B cell (primary cell): ENCODE data around the gene CHMP1B. TPM values are rescaled to one million over a fixed set of nuclear protein-coding genes. Genes with fewer than 3 reads are reported as not detected.

Experiments used
- ATAC-seq: fragments of 200-7000 bp; cut with Tn5 transposase; one replicate; pipeline ENCODE4 v1.10.0; 2021; ENCODE audit warnings: low read depth, mild to moderate bottlenecking, moderate number of reproducible peaks, moderate library complexity
- CTCF ChIA-PET: fragments of 350-600 bp; sonication (Branson Sonifier 250); formaldehyde crosslinking; loops from one replicate; lab custom pipeline; 2021; ENCODE audit warnings: antibody characterized with exemption, inconsistent platforms; lab: Charles Lee
- POLR2A ChIA-PET: fragments of 350-600 bp; sonication (Branson Sonifier 250); formaldehyde crosslinking; loops from one replicate; lab custom pipeline; 2021; ENCODE audit warnings: antibody characterized with exemption; lab: Charles Lee
- DNase-seq: peaks from one replicate; pipeline ENCODE4 v3.0.0; 2013
- H2AFZ ChIP-seq: 2 replicates; pipeline ENCODE4 v1.6.1; 2012; ENCODE audit warnings: mild to moderate bottlenecking, low read depth, low read length; ENCODE audit not compliant: insufficient read depth, poor library complexity, severe bottlenecking
- H3K27ac ChIP-seq, 2 donors: 1 replicate in 1 of 2; 2 replicates in 1 of 2; pipeline ENCODE4 v1.5.1; 2012 to 2013; ENCODE audit warnings: low read length in 2 of 2, mild to moderate bottlenecking in 2 of 2, moderate library complexity in 1 of 2
- H3K27me3 ChIP-seq, 4 experiments: fragments of 200-600 bp in 1 of 4; sonication (generic) in 1 of 4; replicated peaks in 1 of 4; 1 replicate in 2 of 4; 2 replicates in 2 of 4; pipeline versions ENCODE4 v1.6.1 to v1.7.0; 2013 to 2016; ENCODE audit warnings: low read length in 3 of 4, mild to moderate bottlenecking in 2 of 4, mixed read lengths in 1 of 4, moderate library complexity in 1 of 4; ENCODE audit not compliant: insufficient read depth in 4 of 4, control insufficient read depth in 3 of 4; ENCODE audit errors: control extremely low read depth in 1 of 4
- H3K36me3 ChIP-seq, 2 experiments: replicated peaks in 1 of 2; 1 replicate in 1 of 2; 2 replicates in 1 of 2; pipeline versions ENCODE4 v1.6.1 to v1.7.1; 2013; ENCODE audit warnings: low read length in 1 of 2; ENCODE audit not compliant: insufficient read depth in 2 of 2, control insufficient read depth in 1 of 2; ENCODE audit errors: control extremely low read depth in 1 of 2, extremely low read depth in 1 of 2
- H3K4me1 ChIP-seq, 2 donors: fragments of 200-600 bp in 1 of 2; sonication (generic) in 1 of 2; 1 replicate in 1 of 2; 2 replicates in 1 of 2; pipeline versions ENCODE4 v1.5.1 to v1.6.1; 2013 to 2017; ENCODE audit warnings: low read length in 2 of 2; ENCODE audit not compliant: control insufficient read depth in 2 of 2, insufficient read depth in 2 of 2
- H3K4me2 ChIP-seq: replicated peaks from 2 replicates; pipeline ENCODE3; 2012; ENCODE audit warnings: mild to moderate bottlenecking, low read depth, low read length; ENCODE audit not compliant: poor library complexity, severe bottlenecking
- H3K4me3 ChIP-seq, 5 experiments: fragments of 200-600 bp in 1 of 5; sonication (generic) in 1 of 5; 1 replicate in 3 of 5; 2 replicates in 2 of 5; pipeline versions ENCODE4 v1.5.1 to v1.7.0; 2011 to 2016; ENCODE audit warnings: low read length in 4 of 5, mild to moderate bottlenecking in 4 of 5, low read depth in 2 of 5, control low read depth in 1 of 5, moderate library complexity in 1 of 5; ENCODE audit not compliant: insufficient read depth in 1 of 5; ENCODE audit errors: control extremely low read depth in 1 of 5, extremely low read depth in 1 of 5
- H3K79me2 ChIP-seq: fragments of 200-600 bp; sonication (generic); one replicate; pipeline ENCODE4 v1.6.0; 2016; ENCODE audit warnings: low read length; ENCODE audit not compliant: control insufficient read depth, insufficient read depth
- H3K9ac ChIP-seq: fragments of 200-600 bp; sonication (generic); 2 replicates; pipeline ENCODE4 v1.6.1; 2017; ENCODE audit warnings: mild to moderate bottlenecking, low read length, moderate library complexity
- H3K9me3 ChIP-seq, 3 donors: one replicate each; pipeline versions ENCODE4 v1.6.1 to v1.7.1; 2013; ENCODE audit warnings: low read length in 2 of 3; ENCODE audit not compliant: control insufficient read depth in 2 of 3, insufficient read depth in 1 of 3; ENCODE audit errors: control extremely low read depth in 1 of 3
- H4K20me1 ChIP-seq: 2 replicates; pipeline ENCODE4 v1.6.0; 2012; ENCODE audit warnings: mild to moderate bottlenecking, low read length; ENCODE audit not compliant: insufficient read depth, control insufficient read depth, poor library complexity, severe bottlenecking
- H3K27ac Mint-ChIP-seq: one replicate; pipeline ENCODE4 v1.8.0; 2021; ENCODE audit warnings: mixed read lengths
- H3K27me3 Mint-ChIP-seq: one replicate; pipeline ENCODE4 v1.8.0; 2021; ENCODE audit warnings: mixed read lengths
- H3K4me1 Mint-ChIP-seq: one replicate; pipeline ENCODE4 v1.8.0; 2021; ENCODE audit warnings: mixed read lengths
- H3K4me3 Mint-ChIP-seq: one replicate; pipeline ENCODE4 v1.8.0; 2021; ENCODE audit warnings: mixed read lengths
- H3K9me3 Mint-ChIP-seq: one replicate; pipeline ENCODE4 v1.8.0; 2022; ENCODE audit warnings: mixed read lengths; ENCODE audit not compliant: insufficient read depth
- CTCF ChIP-seq: fragments of 200-600 bp; IDR thresholded peaks from one replicate; pipeline ENCODE4 v1.8.0; 2022; ENCODE audit warnings: antibody characterized with exemption, mild to moderate bottlenecking
- EZH2 ChIP-seq: IDR thresholded peaks from 2 replicates; pipeline ENCODE4 v1.6.1; 2012; ENCODE audit warnings: borderline replicate concordance, low read depth, mild to moderate bottlenecking, moderate library complexity, low read length; ENCODE audit not compliant: insufficient read depth, poor library complexity, severe bottlenecking
- WGBS: methylation state at CpG from one replicate; pipeline ENCODE4 v1.1.5; 2013; ENCODE audit warnings: missing lambda C conversion rate; ENCODE audit not compliant: insufficient coverage; 5-methylcytosine and 5-hydroxymethylcytosine counted together
- intact Hi-C: fragments of 100-400 bp; cut with micrococcal nuclease; formaldehyde crosslinking; loops from one replicate; pipeline ENCODE4 v1.10.0; 2022
- polyA plus RNA-seq: library from polyadenylated mRNA; depleted of rRNA; stranded (reverse); fragments of >200 nt; gene quantifications from 2 replicates; pipeline ENCODE4 v1.2.3, GENCODE V29; 2012
- total RNA-seq, 2 donors: library from RNA; stranded (reverse); fragments of 120-200 nt in 1 of 2; gene quantifications; 1 replicate in 1 of 2; 2 replicates in 1 of 2; pipeline versions ENCODE4 v1.2.3 to v1.2.4, GENCODE V29; 2013 to 2022

Gene CHMP1B
- total and polyA plus RNA-seq, 2 donors (not counting 1 experiment from before 2014, with no cell fraction given): 55.4 to 86.0 TPM

GRCh38 chr18:11874676-11875075 lies 23.5 kb downstream of the CHMP1B start:
- H3K36me3 ChIP-seq: no peaks in the 10 kb centered on the region
- Mint-ChIP-seq H3K27ac (no peak overlapping the region), H3K4me3 (no peak overlapping the region), H3K4me1 (peaks cover 2% of the 10 kb centered on the region), H3K27me3 (peaks cover 10% of the 10 kb centered on the region), H3K9me3 (no peaks in the 10 kb centered on the region)
- no peak overlapping the region for H3K9ac ChIP-seq
- ChIA-PET CTCF (no interaction called here), POLR2A (no interaction called here)
- H2AFZ ChIP-seq: no peak overlapping the region
- no peak for TF ChIP-seq CTCF
- no peak for TF ChIP-seq EZH2
- H3K27ac ChIP-seq: no peak overlapping the region
- H3K4me1 ChIP-seq: no peaks in the 10 kb centered on the region
- H3K9me3 ChIP-seq: peaks cover 0 to 8% (median 0%) of the 10 kb centered on the region in 3 donors
- ATAC-seq (no peak), DNase-seq (no peak)
- no peak overlapping the region for H3K4me3 ChIP-seq
- H3K4me2 ChIP-seq: no peak overlapping the region
- H3K27me3 ChIP-seq: no peaks in the 10 kb centered on the region
- 81% methylated on average over 4 of the region's 8 CpGs for WGBS
- intact Hi-C loops: no loop called here
- no peaks in the 10 kb centered on the region for H4K20me1 ChIP-seq
- no peaks in the 10 kb centered on the region for H3K79me2 ChIP-seq

- 96% methylated on average over 10 of the region's 10 CpGs for WGBS
- no peak overlapping the region for H2AFZ ChIP-seq
- H3K36me3 ChIP-seq: no peaks in the 10 kb centered on the region
- H3K4me2 ChIP-seq: no peak overlapping the region
- no peaks in the 10 kb centered on the region for H3K27me3 ChIP-seq
- POLR2A ChIA-PET: no interaction called here
- H3K9me3 Mint-ChIP-seq: no peaks in the 10 kb centered on the region
- no peak overlapping the region for H3K27ac Mint-ChIP-seq
- TF ChIP-seq EZH2: no peak
- no peak for TF ChIP-seq CTCF
- H3K79me2 ChIP-seq: no peaks in the 10 kb centered on the region
- H3K27me3 Mint-ChIP-seq: peaks cover 3% of the 10 kb centered on the region
- no peak overlapping the region for H3K4me3 Mint-ChIP-seq
- H3K4me1 ChIP-seq: peaks cover 12 to 15% of the 10 kb centered on the region in 2 donors
- no peak overlapping the region for H3K9ac ChIP-seq
- DNase-seq (no peak), ATAC-seq (no peak)
- no peak overlapping the region for H3K27ac ChIP-seq
- CTCF ChIA-PET: no interaction called here
- no peaks in the 10 kb centered on the region for H4K20me1 ChIP-seq
- peaks cover 0 to 8% (median 0%) of the 10 kb centered on the region in 3 donors for H3K9me3 ChIP-seq
- intact Hi-C loops: no loop called here
- peaks cover 15% of the 10 kb centered on the region for H3K4me1 Mint-ChIP-seq
- no peak overlapping the region for H3K4me3 ChIP-seq
Measured at GRCh38 chr18:11877497-11878135, 26.4 kb downstream of the CHMP1B start.
